Heart left ventricle (tissue), 13 donors: ENCODE results near the gene PODXL2.

Experiments used
- POLR2A ChIP-seq, 2 donors: fragments of 450-650 bp; IDR thresholded peaks; one replicate each; pipeline ENCODE4 v1.6.1; 2017; ENCODE audit warnings: antibody characterized with exemption in 2 of 2, mild to moderate bottlenecking in 2 of 2, moderate library complexity in 2 of 2
- TF ChIP-seq, protein P1 (sequence below), 12 donors: fragments of 200-600 bp; sonication (generic) in 4 of 12; IDR thresholded peaks; one replicate each; pipeline versions ENCODE4 v1.5.0 to v1.8.0; 2018 to 2022; ENCODE audit warnings: antibody characterized with exemption in 12 of 12, mild to moderate bottlenecking in 5 of 12
- donor health status: ischemic (EF 13 %, LVEDD 7.1; RV severe dilation, severe dysfunction).
- donor health status: DM: no; HTN: yes; CAD: no.
- donor health status: DM: no; HTN: no; CAD: no.
- donor health status: ischemic (EF 25% LVEDD 6.9; RV normal size, moderate dysfunction).
- donor health status: ischemic (EF 25% LVEDD 5.7; RV mildly dilated, moderate dysfunction).
- donor health status: ischemic (EF 35%, LVEDD 5.7; RV mildly dilated, moderate dysfunction).
- donor health status: nonischemic (EF 11% LVEDD 7.7; RV severe dilation, severe dysfunction).
- donor health status: DM: yes; HTN: yes; CAD: no.
- donor health status: PGD.
- donor health status: ischemic (EF 29% LVEDD 5.4; RV normal size, mild dysfunction).
- donor health status: nonischemic (EF 23%, LVEDD 6.1; RV moderate dilation, normal function).

- TF ChIP-seq, protein P1, sequence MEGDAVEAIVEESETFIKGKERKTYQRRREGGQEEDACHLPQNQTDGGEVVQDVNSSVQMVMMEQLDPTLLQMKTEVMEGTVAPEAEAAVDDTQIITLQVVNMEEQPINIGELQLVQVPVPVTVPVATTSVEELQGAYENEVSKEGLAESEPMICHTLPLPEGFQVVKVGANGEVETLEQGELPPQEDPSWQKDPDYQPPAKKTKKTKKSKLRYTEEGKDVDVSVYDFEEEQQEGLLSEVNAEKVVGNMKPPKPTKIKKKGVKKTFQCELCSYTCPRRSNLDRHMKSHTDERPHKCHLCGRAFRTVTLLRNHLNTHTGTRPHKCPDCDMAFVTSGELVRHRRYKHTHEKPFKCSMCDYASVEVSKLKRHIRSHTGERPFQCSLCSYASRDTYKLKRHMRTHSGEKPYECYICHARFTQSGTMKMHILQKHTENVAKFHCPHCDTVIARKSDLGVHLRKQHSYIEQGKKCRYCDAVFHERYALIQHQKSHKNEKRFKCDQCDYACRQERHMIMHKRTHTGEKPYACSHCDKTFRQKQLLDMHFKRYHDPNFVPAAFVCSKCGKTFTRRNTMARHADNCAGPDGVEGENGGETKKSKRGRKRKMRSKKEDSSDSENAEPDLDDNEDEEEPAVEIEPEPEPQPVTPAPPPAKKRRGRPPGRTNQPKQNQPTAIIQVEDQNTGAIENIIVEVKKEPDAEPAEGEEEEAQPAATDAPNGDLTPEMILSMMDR (IDR thresholded peaks at IDR 0.05): no peak
- no peak for TF ChIP-seq POLR2A (IDR thresholded peaks at IDR 0.05)
Measured at GRCh38 chr3:127717357-127718244, 88.6 kb downstream of the PODXL2 start.
